SK-N-SH (cell line): Measurements from ENCODE around the gene RUFY2.
"Not testable (repeated sequence)": the region's sequence is repeated elsewhere in the genome, so short reads cannot be mapped to it uniquely, and the experiment has no call there.

Source experiments
- EP300 ChIP-seq, 2 experiments: IDR thresholded peaks; 2 replicates each; pipeline versions ENCODE4 v1.4.0 to v1.6.1; 2012; ENCODE audit warnings: borderline replicate concordance in 1 of 2, low read depth in 1 of 2, low read length in 1 of 2
- EZH2phosphoT487 ChIP-seq: fragments of 200-600 bp; sonication (generic); IDR thresholded peaks from 2 replicates; pipeline ENCODE4 v1.6.1; 2017; ENCODE audit warnings: low read depth, mixed run types, mild to moderate bottlenecking, antibody characterized with exemption, moderate library complexity, borderline replicate concordance
- FOXJ3 ChIP-seq: sonication (generic); formaldehyde crosslinking; IDR thresholded peaks from 2 replicates; pipeline ENCODE4 v1.5.1; 2020; ENCODE audit warnings: mild to moderate bottlenecking, missing genetic modification reagents
- GABPA ChIP-seq: IDR thresholded peaks from 2 replicates; pipeline ENCODE4 v1.4.0; 2012; ENCODE audit warnings: low read depth, mild to moderate bottlenecking
- GATA2 ChIP-seq: sonication (generic); formaldehyde crosslinking; IDR thresholded peaks from 2 replicates; pipeline ENCODE4 v1.5.0; 2020; ENCODE audit warnings: mild to moderate bottlenecking, missing genetic modification reagents
- JUND ChIP-seq: IDR thresholded peaks from 2 replicates; pipeline ENCODE4 v1.4.0; 2012
- MEF2A ChIP-seq: IDR thresholded peaks from 2 replicates; pipeline ENCODE4 v1.4.0; 2012; ENCODE audit warnings: low read depth, borderline replicate concordance
- NFIC ChIP-seq: IDR thresholded peaks from 2 replicates; pipeline ENCODE4 v1.4.0; 2012; ENCODE audit warnings: borderline replicate concordance
- SIN3A ChIP-seq: IDR thresholded peaks from 2 replicates; pipeline ENCODE4 v1.6.1; 2012; ENCODE audit warnings: low read depth, mild to moderate bottlenecking, low read length, moderate library complexity, borderline replicate concordance
- SMC3 ChIP-seq: IDR thresholded peaks from 2 replicates; pipeline ENCODE4 v1.6.1; 2012; ENCODE audit warnings: low read depth, low read length, improper control_type of control experiment
- TAF1 ChIP-seq: IDR thresholded peaks from 2 replicates; pipeline ENCODE4 v1.6.1; 2012; ENCODE audit warnings: low read depth, mild to moderate bottlenecking, low read length, moderate library complexity, borderline replicate concordance
- TF ChIP-seq, protein P1 (sequence below): fragments of 200-600 bp; sonication (generic); IDR thresholded peaks from 2 replicates; pipeline ENCODE4 v1.6.1; 2017; ENCODE audit warnings: antibody characterized with exemption, mild to moderate bottlenecking, moderate library complexity
- TF ChIP-seq, protein P2 (sequence below): IDR thresholded peaks from 2 replicates; pipeline ENCODE4 v1.4.0; 2012; ENCODE audit warnings: low read depth
- TF ChIP-seq, protein P3 (sequence below): IDR thresholded peaks from 2 replicates; pipeline ENCODE4 v1.4.0; 2012; ENCODE audit warnings: low read depth, borderline replicate concordance

DNA sequence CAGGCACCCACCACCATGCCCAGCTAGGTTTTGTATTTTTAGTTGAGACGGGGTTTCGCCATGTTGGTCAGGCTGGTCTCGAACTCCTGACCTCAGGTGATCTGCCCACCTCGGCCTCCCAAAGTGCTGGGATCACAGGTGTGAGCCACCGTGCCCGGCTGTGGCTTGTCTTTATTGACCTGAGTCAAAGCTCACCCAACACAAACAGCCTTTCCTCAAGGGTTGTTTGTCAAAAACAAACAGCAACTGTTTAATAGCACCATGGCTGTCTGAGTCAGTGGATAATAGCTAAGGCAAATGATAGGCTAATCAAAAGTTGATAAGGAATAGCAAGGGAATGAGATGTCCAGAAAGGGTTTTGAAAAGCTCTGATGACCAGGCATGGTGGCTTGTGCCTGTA, 92.1 kb downstream of the RUFY2 start:
- TF ChIP-seq TAF1; SIN3A; SMC3; GABPA; EZH2phosphoT487; EP300 (IDR thresholded peaks at IDR 0.05; ENCODE audit: borderline replicate concordance in 1 of 2, low read depth in 1 of 2, low read length in 1 of 2); NFIC; JUND; GATA2; FOXJ3; MEF2A: not testable (repeated sequence)
- TF ChIP-seq, protein P1, sequence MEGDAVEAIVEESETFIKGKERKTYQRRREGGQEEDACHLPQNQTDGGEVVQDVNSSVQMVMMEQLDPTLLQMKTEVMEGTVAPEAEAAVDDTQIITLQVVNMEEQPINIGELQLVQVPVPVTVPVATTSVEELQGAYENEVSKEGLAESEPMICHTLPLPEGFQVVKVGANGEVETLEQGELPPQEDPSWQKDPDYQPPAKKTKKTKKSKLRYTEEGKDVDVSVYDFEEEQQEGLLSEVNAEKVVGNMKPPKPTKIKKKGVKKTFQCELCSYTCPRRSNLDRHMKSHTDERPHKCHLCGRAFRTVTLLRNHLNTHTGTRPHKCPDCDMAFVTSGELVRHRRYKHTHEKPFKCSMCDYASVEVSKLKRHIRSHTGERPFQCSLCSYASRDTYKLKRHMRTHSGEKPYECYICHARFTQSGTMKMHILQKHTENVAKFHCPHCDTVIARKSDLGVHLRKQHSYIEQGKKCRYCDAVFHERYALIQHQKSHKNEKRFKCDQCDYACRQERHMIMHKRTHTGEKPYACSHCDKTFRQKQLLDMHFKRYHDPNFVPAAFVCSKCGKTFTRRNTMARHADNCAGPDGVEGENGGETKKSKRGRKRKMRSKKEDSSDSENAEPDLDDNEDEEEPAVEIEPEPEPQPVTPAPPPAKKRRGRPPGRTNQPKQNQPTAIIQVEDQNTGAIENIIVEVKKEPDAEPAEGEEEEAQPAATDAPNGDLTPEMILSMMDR, result not testable (repeated sequence)
- TF ChIP-seq, protein P2, sequence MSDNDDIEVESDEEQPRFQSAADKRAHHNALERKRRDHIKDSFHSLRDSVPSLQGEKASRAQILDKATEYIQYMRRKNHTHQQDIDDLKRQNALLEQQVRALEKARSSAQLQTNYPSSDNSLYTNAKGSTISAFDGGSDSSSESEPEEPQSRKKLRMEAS, result not testable (repeated sequence)
- TF ChIP-seq, protein P3, sequence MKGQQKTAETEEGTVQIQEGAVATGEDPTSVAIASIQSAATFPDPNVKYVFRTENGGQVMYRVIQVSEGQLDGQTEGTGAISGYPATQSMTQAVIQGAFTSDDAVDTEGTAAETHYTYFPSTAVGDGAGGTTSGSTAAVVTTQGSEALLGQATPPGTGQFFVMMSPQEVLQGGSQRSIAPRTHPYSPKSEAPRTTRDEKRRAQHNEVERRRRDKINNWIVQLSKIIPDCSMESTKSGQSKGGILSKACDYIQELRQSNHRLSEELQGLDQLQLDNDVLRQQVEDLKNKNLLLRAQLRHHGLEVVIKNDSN, result not testable (repeated sequence)
